ENCODE data around the gene ZFYVE19.

Gene ZFYVE19

DNA sequence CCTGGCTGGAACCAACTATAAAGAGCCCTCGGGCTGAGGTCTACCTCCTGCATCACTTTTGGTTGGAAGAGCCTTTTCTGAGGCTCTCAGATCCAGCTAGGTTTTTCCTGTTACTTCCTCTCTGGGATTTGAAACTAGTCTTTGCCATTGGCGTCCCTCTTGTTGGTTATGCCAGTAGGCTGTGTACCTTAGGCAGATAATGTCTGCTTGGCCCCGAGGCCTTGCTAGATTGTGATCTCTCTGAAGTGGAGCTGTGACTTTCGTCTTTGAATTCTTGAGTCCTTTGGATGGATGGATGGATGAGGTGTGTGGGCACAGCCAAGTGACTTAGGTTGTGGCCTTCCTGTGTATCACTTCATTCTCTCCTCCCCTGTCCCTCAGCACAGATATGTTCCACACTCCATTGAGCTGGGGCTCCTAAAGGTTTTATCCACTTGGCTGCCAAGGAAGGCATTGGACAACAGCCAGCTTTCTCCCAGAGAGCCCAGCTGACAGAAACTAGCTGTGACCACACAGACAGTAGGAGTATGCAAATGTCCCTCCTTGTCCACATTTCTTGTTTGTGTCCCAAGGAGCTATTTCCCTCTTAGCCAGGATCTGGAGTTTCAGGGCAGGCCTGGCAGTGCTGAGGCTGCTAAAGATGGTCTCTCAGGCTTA is 8.3 kb downstream of the ZFYVE19 start:
- DNase-seq: no peak

DNA sequence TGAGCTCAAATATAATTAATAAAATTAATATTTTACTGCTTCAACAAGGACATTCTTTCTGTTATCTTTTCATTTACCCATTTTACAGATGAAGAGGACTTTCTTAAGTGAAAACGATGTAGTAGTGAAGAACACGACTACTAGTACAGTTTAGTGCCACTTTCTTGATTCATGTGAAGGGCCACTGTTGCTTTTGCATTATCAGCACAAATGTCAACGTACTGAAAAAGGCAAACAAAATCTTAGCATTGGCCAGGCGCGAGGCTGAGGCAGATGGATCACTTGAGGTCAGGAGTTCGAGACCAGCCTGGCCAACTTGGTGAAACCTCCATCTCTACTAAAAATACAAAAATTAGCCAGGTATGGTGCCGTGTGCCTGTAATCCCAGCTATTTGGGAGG is 12.2 kb downstream of the ZFYVE19 start:
- no peak for DNase-seq

DNA sequence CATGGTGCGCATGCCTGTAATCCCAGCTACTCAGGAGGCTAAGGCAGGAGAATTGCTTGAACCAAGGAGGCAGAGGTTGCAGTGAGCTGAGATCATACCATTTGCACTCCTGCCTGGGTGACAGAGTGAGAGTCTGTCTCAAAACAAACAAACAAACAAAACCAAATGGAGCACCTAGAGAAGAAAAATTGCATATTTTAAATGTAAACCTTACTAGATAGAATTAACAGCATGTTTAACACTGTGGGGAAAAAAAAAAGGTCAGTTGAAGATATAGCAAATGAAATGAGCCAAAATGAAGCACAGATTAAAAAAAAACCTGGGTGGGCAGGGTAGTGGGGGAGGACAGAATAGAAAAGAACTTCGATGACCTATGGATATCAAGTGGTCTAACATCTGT is 14.3 kb downstream of the ZFYVE19 start:
- no peak for DNase-seq

GRCh38 chr15:40823572-40824343 is 16.9 kb downstream of the ZFYVE19 start:
- DNase-seq: no peak

- no peak for DNase-seq
Observed at GRCh38 chr15:40825661-40826422, 19.0 kb downstream of the ZFYVE19 start.

DNA sequence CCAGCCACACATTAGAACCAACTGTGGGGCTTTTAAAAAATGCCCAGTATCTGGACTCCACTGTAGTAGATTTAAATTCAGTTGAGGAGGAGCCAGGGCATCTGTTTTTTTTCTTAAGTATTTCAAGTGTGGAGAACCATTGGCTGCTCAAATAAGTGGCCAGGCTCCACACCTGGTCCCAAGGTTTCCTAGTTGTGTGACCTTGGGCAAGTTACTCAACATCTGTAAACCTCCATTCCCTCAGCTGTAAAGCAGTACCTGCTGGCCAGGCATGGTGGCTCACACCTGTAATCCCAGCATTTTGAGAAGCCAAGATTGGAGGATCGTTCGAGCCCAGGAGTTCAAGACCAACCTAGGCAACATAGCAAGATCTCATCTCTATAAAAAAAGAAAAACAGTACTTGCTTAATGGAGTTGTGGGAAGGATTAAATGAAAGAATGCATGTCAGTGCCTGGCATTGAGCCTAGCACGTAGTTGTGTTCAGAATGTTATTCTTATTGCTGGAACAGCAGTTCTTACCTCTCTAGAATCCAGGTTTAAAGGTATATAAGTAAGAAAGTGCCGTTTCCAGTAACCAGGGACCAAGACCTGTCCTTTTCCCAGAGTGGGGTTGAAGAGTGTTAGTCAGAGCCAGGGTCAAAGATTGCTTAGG is 19.7 kb downstream of the ZFYVE19 start:
- no peak for DNase-seq

DNA sequence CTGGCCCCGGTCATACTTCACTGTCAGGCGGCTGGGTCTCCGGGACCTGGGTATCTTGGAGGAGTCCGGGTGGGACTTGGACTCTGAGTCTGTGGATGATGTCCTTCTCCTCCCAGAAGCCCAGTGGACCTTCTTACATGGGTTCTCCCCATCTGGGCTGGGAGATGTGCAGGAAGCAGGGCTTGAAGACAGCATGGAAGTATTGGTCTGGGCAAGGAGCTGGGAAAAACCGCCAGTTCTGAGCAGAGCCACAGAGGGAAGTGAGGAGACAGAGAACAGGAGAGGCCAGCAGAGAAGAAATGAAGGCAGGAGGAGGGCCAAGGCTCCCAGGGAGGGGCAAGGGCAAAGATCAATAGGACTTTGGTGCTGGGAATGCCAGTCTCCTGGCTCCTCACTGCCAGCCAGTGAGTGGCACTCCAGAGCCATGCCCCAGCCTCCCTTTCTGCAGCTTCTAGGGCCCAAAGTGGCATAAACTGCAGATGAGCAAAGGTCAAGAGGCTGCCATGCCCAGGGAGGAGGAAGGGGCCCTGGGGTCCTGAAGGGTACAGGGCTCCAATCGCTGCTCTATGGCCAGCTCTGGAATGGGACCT is 21.7 kb downstream of the ZFYVE19 start, which contains the start of gene PPP1R14D:
PPP1R14D (minus strand) TSS at position 262 of the 590 bp plus-strand sequence; CDS start at position 195, 67 bp downstream.
- no peak for DNase-seq

- no peak for DNase-seq
Observed at GRCh38 chr15:40829115-40829514, 22.2 kb downstream of the ZFYVE19 start.

GRCh38 chr15:40830884-40831283 is 24.0 kb downstream of the ZFYVE19 start:
- DNase-seq: no peak

GRCh38 chr15:40831861-40832260 is 25.0 kb downstream of the ZFYVE19 start:
- no peak for DNase-seq

- DNase-seq: no peak
Observed at GRCh38 chr15:40832903-40833302, 26.0 kb downstream of the ZFYVE19 start.

DNA sequence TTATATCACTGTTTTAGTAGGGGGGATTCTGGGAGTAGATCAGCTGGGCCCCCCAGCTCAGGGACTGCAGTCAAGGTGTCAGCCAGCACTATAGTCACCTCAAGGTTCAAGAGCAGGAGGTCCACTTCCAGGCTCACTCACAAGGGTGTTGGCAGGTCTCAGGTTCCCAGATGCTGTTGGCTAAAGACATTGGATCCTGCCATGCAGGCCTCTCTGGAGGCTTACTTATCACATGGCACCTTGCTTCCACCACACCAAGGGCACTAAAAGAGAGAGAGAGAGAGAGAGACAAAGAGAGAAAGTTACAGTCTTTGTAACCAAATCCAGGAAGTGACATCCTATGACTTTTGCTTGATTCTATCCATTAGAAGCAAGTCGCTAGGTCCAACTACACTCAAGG is 29.1 kb downstream of the ZFYVE19 start:
- DNase-seq: no peak

GRCh38 chr15:40838756-40839155 is 31.9 kb downstream of the ZFYVE19 start:
- DNase-seq: no peak

- DNase-seq: no peak
Observed at GRCh38 chr15:40841741-40842140, 34.9 kb downstream of the ZFYVE19 start.

DNA sequence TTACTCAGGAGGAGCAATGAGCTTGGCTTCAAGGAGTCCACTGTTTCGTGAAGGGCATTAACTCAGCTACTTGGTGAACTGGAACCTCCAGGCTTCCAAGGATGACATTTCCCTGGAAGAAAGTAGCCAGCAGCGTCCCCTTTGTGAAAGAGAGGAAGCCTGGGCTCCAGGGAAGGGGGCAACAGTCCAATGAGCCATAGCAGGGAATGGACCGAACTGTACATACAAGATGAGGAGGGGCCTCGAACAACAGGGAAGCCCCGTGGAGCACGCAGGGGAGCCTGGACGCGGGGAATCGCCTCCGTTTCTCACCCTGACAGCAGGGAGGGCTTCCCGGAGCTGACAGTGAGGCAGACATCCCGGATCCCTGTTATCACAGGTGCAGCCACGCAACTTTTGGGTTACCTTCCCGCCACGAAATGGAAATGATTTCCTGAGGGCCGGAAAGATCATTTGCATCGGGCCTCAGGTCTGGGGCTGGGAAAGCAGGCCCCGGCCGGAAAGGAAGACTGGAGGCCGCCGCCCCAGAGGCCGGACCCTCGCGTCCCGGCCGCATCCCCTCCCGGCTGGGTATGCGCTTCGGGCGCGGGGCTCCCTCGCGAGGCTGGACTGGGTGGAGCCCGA is 36.5 kb downstream of the ZFYVE19 start:
- DNase-seq: no peak

DNA sequence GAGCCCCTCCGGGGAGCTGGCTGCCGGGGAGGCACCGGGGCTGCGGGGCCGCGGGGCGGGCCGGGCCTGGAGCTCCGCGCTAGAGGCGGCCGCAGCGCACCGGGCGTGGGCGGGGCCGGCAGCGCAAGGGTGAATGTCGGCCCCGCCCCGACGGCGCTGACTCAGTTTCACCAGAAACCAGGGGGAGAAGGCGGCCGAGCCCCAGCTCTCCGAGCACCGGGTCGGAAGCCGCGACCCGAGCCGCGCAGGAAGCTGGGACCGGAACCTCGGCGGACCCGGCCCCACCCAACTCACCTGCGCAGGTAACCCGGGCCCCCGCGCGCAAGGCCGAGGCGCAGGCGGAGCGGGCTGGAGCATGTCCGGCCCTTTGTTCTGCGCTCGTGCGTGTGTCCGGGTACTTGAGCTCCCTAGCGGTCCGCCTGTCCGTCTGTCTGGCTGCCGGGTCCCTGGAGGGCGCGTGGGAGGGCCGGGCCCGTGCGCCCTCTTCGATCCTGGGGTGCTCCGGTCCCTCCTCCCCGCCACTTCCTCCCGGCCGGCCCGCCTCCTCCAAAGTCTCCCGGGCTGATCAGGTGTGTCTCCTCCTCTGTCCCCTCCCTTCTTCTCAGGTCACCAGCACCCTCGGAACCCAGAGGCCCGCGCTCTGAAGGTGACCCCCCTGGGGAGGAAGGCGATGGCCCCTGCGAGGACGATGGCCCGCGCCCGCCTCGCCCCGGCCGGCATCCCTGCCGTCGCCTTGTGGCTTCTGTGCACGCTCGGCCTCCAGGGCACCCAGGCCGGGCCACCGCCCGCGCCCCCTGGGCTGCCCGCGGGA is 37.2 kb downstream of the ZFYVE19 start, which contains the start of gene SPINT1:
SPINT1 (plus strand) TSS at position 164 of the 811 bp plus-strand sequence; CDS start at position 671, 507 bp downstream.
- DNase-seq: peak; percentile 43

DNA sequence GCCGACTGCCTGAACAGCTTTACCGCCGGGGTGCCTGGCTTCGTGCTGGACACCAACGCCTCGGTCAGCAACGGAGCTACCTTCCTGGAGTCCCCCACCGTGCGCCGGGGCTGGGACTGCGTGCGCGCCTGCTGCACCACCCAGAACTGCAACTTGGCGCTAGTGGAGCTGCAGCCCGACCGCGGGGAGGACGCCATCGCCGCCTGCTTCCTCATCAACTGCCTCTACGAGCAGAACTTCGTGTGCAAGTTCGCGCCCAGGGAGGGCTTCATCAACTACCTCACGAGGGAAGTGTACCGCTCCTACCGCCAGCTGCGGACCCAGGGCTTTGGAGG is 37.8 kb downstream of the ZFYVE19 start:
- peak; percentile 14 for DNase-seq

DNA sequence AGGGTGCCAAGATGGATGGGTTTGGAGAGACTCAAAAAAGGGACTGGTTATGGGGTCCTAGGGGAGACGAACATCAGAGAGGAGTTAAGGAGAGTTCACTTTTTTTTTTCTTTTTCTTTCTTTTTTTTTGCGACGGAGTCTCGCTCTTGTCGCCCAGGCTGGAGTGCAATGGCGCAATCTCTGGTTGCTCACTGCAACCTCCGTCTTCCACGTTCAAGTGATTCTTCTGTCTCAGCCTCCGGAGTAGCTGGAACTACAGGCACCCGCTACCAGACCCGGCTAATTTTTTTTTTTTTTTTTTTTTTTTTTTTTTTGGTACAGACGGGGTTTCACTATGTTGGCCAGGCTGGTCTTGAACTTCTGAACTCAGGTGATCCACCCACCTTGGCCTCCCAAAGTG is 38.1 kb downstream of the ZFYVE19 start:
- no peak for DNase-seq

DNA sequence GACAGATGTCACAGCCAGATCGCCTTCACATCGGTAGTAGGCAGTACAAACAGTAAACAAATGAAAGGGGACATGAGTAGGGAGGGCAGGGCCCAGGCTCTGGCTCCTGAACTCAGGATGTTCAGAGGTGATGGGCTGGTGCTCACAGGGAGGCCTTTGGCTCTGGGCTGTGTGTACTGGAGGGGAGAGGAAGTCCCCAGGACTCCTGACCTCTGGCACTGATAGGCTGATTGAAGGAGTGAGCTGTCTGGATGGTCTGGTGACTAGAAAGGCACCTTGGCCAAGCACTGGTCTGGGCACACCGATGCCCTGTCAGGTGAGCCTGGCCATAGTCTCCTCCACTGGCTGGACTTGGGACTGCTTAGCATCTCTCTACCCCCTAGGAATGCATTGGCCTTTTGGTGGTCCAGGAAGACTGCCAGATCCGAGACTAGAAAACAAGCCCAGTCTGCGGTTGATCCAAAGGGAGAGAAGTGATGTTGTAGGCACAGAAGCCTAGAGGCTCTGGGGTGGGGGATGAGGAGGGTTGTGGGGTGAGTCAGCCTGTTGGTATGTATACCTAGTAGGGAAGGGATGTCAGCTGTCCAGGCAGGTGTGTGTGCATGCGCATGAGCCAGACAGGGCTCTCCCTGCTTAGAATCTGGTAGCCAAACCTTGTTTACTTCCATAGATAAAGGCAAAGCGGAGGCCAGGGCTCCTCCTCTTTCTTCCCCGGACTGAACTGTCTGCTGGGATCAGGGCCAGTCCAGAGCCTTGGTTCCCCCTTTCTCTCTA is 38.8 kb downstream of the ZFYVE19 start:
- DNase-seq: no peak

DNA sequence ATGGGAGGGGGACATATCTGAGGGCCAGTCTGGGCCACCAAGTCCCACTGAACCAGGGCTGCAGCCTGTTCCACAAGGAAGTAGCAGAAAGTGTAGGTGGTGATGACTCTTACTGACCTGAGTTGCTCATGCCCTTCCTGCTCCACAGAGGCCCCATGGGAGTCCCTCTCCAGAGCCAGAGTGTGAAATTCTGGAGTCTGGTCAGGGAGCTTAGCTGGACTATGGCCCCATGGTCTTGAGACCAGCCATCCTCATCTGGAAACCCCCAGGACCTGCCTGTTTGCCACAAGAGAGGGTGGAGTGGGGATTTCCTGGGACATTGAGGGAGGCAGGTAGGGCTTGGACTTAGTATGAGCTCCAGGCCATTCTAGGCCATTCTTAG is 39.9 kb downstream of the ZFYVE19 start:
- DNase-seq: no peak
